Epithelial cell of proximal tubule (primary cell): ENCODE results near the gene SH3PXD2B. TPM values are rescaled to one million over a fixed set of nuclear protein-coding genes. Genes with fewer than 3 reads are reported as not detected.

Experiments
- DNase-seq: peaks from one replicate; pipeline ENCODE4 v3.0.0-alpha.2; 2011; ENCODE audit warnings: low read depth
- H3K4me3 ChIP-seq: 2 replicates; pipeline ENCODE4 v1.5.1; 2011; ENCODE audit warnings: low read depth, mild to moderate bottlenecking, low read length
- total RNA-seq: library from RNA; depleted of rRNA; stranded (reverse); fragments of >200 nt; gene quantifications from 2 replicates; pipeline ENCODE4 v1.2.3, GENCODE V29; 2015
- TF ChIP-seq, protein P1 (sequence below): conservative IDR thresholded peaks from 2 replicates; pipeline ENCODE4 v1.5.1; 2012; ENCODE audit warnings: low read depth, mild to moderate bottlenecking, low read length

The SH3PXD2B gene
- total RNA-seq, 1 donor from 2014 or later = 23.7 TPM

GRCh38 chr5:172380301-172380986 is 73.9 kb downstream of the SH3PXD2B start:
- TF ChIP-seq, protein P1, sequence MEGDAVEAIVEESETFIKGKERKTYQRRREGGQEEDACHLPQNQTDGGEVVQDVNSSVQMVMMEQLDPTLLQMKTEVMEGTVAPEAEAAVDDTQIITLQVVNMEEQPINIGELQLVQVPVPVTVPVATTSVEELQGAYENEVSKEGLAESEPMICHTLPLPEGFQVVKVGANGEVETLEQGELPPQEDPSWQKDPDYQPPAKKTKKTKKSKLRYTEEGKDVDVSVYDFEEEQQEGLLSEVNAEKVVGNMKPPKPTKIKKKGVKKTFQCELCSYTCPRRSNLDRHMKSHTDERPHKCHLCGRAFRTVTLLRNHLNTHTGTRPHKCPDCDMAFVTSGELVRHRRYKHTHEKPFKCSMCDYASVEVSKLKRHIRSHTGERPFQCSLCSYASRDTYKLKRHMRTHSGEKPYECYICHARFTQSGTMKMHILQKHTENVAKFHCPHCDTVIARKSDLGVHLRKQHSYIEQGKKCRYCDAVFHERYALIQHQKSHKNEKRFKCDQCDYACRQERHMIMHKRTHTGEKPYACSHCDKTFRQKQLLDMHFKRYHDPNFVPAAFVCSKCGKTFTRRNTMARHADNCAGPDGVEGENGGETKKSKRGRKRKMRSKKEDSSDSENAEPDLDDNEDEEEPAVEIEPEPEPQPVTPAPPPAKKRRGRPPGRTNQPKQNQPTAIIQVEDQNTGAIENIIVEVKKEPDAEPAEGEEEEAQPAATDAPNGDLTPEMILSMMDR = no peak
- DNase-seq = no peak
- H3K4me3 ChIP-seq = no peak overlapping the region

DNA sequence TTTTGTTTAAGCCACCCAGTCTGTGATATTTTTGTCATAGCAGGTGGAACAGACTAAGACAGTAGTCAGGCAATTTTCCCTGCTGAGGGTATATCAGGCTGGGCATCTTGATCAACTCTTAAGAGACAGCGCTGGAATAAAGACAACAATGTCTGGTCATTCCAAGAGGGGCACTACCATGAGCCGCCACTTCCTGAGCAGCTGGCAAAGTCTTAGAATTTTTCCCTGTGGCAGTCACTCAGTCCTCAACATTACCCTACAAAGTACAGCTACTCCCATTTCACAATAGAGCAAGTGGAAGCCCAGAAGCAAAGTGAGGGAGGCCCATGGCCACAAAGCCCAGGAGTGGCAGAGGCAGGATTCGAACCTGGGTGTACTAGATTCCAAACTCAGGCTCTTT is 74.8 kb downstream of the SH3PXD2B start:
- H3K4me3 ChIP-seq = no peak overlapping the region
- DNase-seq = no peak
- TF ChIP-seq, protein P1 = no peak

DNA sequence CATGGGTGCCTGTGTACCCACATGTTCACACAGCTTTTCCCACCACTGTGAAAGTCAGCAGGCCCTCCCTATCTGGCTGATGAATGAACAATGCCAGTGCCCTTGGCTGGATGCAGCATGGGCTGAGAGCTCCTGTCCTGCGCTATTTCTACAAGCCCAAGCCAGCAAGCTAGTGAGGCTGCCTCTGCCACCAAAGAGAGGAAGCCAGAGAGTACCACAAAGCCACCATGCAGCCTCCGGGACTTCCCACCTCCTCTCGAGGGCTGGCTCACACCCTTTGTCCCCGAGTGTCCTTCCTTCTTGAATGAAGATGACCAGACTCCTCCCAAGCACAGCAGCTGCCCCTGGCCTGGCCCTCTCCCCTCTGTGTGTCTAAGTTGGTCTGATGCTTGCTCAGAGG is 76.5 kb downstream of the SH3PXD2B start:
- TF ChIP-seq, protein P1 = no peak
- H3K4me3 ChIP-seq = no peak overlapping the region
- no peak for DNase-seq

- H3K4me3 ChIP-seq = no peak overlapping the region
Measured at GRCh38 chr5:172377438-172377837, 76.9 kb downstream of the SH3PXD2B start.

DNA sequence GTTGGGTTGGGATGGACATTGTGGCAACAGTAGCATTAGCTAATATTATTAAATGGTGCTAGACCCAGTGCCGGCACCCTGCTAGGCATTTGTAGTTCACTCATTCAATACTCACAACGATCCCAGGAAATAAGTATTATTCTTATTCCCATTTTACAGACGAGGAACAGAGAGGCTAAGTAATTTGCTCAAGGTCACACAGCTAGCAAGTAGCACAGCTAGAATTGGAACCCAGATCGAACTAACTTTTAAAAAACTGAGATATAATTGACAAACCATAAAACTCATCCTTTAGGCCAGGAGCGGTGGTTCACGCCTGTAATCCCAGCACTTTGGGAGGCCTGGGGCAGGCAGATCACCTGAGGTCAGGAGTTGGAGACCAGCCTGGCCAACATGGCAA is 79.5 kb downstream of the SH3PXD2B start:
- TF ChIP-seq, protein P1 = no peak

More at GRCh38 chr5:172377438-172377837, 76.9 kb downstream of the SH3PXD2B start:
- no peak for DNase-seq
- TF ChIP-seq, protein P1 = no peak

GRCh38 chr5:172373680-172374079 is 80.6 kb downstream of the SH3PXD2B start:
- DNase-seq = no peak
- TF ChIP-seq, protein P1 = no peak
- no peak overlapping the region for H3K4me3 ChIP-seq

More for the DNA sequence above, 79.5 kb downstream of the SH3PXD2B start:
- no peak for DNase-seq
- H3K4me3 ChIP-seq = no peak overlapping the region

DNA sequence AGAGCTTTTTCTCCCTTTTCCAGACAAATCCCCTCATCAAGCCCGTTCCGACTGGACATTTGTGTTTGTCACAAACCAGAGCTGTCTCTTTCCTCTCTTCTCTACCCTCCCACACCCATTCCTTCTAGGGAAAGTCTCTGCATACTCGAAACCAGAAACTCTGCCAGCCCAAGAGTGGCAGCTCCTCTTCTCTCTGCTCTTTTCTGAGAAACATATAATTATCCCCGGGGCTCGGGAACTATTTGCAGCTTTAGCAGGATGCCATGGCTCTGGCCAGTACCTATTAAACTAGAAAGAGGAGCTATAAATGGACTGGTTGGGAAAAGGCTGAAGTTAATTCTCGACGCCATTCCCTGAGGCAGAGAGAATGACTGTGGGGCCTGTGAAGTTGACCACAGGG is 82.6 kb downstream of the SH3PXD2B start:
- no peak for DNase-seq
- H3K4me3 ChIP-seq = no peak overlapping the region
- TF ChIP-seq, protein P1 = no peak
